HG02588 (cell line): Measurements from ENCODE around the gene ACSL3.
"Not testable (repeated sequence)": the region's sequence is repeated elsewhere in the genome, so short reads cannot be mapped to it uniquely, and the experiment has no call there.

Experiments
- ATAC-seq: cut with Tn5 transposase; IDR thresholded peaks from one replicate; pipeline ENCODE4 v1.9.1; 2021; ENCODE audit warnings: mild to moderate bottlenecking, moderate library complexity; ENCODE audit not compliant: unreplicated experiment

Gene ACSL3

DNA sequence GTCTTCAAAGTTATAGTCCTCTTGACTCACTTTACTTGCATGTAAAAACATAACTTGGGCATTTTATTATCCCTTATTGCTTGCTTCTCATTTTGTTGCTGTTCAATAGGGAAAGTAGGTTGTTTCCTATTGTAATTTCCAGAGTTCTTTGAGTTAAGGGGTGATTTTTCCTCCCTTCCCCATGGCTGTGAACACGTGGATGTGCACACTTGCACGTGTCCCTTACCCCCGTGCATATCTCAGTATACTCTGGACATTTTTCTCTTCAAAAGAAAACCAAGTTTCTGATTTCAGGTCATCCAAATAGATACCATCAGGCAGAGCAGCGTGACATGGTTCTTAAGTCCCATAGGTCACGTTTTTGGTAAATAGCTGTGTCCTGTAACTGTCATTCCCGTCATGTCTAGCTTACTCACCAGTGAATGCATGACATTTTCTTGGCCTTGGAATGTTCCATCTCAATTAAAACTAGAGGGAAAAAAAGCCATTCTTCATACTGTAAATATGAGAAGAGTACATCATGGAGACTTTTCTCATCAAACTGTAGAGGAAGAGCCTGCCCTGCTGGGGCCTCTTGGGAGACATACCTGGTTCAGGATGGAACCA, 107.8 kb downstream of the ACSL3 start:
- no peak for ATAC-seq

DNA sequence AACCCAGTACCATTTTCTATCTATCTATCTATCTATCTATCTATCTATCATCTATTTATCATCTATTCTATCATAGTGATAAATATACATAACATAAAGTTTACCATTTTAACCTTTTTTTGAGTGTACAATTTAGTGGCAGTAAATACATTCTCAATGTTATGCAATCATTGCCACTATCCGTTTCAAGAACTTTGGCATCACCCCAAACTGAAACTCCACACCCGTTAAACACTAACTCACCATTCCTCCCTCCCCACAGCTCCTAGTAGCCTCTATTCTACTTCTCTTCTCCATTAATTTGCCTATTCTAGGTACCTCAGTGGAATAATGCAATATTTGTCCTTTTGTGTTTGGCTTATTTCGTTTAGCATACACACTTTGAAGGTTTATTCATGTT, 108.7 kb downstream of the ACSL3 start:
- ATAC-seq: no peak

- no peak for ATAC-seq
These were observed 111.6 kb downstream of the ACSL3 start for GRCh38 chr2:222972420-222972819.

DNA sequence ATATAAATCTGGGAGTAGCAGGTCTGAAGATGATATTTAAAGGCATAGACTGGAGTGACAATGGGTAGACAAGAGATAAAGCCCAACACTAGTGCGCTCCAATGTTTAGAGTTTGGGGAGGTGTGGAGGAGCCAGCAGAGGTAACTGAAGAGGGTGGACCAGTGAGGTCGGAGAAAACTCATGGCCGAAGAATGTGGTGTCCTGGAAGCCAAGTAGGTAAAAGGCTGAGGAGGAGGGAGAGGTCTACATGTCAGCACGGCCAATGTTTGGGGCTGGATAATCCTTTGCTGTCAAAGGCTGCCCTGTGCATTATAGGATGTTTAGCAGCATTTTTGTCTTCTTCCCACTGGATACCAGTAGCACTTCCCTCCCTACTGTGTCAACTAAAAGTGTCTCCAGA, 112.4 kb downstream of the ACSL3 start:
- no peak for ATAC-seq

DNA sequence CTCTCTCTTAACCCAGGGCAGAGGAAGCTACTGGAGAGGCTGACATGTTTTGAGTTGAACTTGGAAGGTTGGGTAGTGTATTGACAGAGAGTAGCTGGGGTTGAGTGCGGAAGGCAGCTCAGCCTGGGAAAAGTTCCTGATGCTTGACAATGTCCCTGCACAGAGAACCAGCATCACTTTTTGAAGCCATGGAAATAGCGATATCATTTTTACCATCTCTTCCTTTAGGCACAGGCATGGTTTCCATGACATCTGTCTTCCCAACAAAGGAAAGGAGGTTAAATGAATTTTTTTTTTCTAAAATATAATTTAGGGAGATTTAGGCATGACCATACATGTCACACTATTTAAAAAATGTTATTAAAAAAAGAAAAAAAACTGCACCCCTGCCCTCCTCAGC, 112.9 kb downstream of the ACSL3 start:
- no peak for ATAC-seq

DNA sequence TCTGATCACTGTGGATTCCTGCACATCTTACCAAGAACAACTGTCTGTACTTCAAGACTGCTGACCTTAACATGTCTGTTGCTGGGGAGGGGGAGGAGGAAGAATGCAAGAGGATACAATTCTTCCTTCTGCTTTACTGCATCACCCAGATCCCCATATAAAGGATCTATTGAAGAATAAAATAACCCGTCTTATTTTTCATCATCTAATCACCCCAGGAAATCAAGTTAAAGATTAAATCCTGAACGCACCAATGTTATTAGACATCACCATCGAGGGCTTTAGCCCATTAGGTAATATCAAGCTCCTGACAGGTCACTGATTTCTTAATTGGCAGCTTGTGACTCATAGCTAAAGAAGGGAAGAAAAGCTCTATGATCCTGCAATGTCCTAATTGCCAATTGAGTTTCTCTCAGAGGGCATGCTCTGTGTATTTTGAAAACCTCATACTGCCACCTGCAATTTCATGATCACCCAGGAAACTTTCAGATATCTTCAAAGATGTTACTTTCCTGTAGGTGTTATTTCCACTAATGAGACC, 115.8 kb downstream of the ACSL3 start:
- no peak for ATAC-seq

DNA sequence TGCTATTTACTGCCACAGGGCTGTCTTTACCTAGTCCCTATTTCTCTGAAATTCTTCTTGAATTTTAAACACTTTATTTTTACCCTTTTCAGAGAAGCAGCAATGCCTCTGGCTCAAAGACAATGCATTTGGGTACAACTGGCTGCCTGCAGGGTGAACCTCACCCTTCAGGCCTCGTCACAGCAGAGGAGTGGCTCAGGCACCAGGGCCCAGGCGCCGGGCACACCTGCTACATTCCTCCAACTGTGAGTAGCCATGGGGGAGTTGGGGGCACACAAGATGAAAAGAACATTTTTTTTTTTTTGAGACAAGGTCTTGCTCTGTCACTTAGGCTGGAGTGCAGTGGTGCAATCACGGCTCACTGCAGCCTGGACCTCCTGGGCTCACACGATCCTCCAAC, 116.3 kb downstream of the ACSL3 start:
- ATAC-seq: no peak

GRCh38 chr2:222978850-222979249, 118.0 kb downstream of the ACSL3 start:
- no peak for ATAC-seq

DNA sequence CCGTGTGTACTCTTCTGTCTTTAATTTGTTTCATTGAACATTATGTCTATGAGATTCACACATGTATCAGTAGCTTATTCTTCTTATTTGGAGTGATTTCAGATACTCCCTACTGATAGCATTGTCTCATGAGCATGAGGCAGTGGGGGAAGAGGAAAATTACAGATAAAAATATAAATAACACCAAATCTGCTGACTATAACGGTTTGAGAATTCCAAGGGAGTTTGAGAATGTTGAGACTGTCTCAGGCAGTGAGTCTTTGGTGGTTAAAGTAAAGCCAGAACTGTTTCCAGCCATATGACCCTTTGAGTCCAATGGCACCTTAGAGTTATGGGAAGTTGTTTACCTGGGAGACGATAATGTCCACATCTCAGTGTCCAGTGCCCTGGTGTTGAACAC, 118.6 kb downstream of the ACSL3 start:
- no peak for ATAC-seq

- no peak for ATAC-seq
These were observed 121.4 kb downstream of the ACSL3 start for GRCh38 chr2:222982010-222982908.

DNA sequence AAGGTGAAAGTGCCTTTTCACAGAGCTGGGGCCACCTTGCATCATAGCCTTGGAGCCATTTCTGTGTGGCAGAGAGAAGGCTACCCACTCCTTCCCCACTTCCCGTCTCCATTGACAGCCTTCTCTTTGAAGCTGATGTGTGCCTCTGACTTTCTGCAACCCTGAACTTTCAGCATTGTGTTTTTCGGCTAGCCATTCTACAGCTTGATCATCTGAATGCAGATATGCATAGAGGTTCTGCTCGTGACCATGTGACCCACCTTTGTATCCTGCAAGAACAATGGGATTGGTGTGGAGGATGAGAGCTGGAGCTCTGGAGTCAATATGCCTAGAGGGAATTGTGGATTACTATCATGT, 122.1 kb downstream of the ACSL3 start:
- no peak for ATAC-seq

DNA sequence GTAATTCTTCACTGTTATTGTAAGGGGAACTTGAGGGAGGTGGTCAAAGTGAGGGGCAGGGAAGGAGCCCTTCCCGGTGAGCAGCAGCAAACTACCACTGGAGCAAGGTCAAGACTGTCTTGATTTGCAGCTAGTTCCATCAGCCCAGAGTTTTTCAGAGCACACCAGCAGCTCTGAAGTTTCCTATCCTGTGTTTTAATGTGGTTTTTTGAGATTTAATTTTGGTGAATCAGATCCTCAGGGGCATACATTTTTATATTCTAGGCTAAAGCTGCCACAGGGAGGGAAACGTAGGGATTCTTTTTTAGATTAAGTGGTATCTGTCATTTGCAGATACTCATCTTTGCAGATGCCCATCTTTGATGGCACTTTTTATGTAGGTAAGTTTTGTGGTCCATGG, 124.1 kb downstream of the ACSL3 start:
- no peak for ATAC-seq

DNA sequence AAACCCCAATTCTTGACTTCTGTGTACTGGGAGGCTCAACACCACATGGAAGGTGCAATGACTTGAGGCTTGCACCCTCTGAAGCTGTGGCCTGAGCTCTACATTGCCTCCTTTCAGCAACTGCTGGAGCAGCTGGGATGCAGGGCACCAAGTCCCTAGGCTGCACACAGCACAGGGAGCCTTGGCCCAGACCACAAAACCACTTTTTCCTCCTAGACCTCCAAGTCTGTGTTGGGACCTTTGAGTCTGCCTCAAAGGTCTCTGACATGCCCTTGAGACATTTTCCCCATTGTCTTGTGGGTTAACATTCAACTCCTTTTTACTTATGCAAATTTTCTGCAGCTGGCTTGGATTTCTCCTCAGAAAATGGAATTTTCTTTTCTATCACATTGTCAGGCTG, 128.6 kb downstream of the ACSL3 start:
- ATAC-seq: no peak

DNA sequence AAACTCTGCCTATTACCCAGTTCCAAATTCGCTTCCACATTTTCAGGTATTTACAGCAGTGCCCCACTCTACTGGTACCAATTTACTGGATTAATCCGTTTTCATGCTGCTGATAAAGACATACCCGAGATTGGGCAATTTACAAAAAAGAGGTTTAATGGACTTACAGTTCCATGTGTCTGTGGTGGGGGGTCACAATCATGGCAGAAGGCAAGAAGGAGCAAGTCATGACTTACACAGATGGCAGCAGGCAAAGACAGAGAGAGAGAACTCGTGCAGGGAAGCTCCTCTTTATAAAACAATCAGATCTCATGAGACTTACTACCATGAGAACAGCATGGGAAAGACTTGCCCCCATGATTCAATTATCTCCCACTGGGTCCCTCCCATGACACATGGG, 129.4 kb downstream of the ACSL3 start:
- ATAC-seq: not testable (repeated sequence)

- no peak for ATAC-seq
These were observed 131.3 kb downstream of the ACSL3 start for GRCh38 chr2:222992137-222992536.
